COLO829 (cell line): ENCODE data around the gene MED13L.
"Not testable (repeated sequence)": the region's sequence is repeated elsewhere in the genome, so short reads cannot be mapped to it uniquely, and the experiment has no call there.

Source experiments
- DNase-seq: peaks from one replicate; pipeline ENCODE4 v3.0.0; 2012; ENCODE audit warnings: low spot score

MED13L gene

GRCh38 chr12:116246490-116247179 is 30.9 kb downstream of the MED13L start:
- no peak for DNase-seq

DNA sequence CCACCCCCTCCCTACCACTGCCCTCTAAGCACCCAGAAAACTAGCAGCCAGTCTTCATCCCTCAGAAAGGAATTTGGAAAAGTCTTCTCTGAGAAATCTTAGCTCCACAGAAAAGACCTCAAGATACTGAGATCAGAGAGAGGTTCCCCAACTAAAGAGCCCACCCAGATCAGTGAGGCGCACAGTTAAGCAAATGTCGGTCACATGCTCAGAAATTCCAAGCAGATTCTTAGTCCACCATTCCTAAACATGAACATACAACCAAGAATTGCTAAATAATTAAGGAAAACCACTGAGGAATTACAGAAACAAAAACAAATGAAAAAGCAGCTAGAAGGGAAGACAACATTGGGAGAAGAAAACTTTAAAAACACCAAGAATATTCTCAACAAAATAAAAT is 32.3 kb downstream of the MED13L start:
- DNase-seq, result no peak

GRCh38 chr12:116244474-116245090 is 32.9 kb downstream of the MED13L start:
- no peak for DNase-seq

- DNase-seq, result no peak
Measured at GRCh38 chr12:116244001-116244400, 33.5 kb downstream of the MED13L start.

DNA sequence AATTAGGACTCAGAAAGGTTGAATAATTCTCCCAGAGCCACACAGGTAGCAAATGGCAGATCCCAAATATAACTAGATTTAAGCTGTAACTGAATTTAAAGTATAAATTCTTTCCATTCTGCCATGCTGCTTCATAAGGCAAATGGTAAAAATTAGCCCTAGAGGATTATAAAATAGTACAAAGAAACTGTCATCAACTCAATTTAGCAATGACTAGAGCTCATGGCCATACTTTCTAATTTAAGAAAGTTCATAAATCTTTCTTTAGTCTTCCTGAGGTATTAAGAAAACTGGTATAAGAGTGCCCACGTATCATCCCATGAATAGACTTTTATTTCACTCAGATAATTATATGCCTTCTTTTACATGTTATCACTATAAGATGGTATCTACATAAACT is 34.8 kb downstream of the MED13L start:
- DNase-seq, result no peak

GRCh38 chr12:116241157-116241759 is 36.2 kb downstream of the MED13L start:
- no peak for DNase-seq

DNA sequence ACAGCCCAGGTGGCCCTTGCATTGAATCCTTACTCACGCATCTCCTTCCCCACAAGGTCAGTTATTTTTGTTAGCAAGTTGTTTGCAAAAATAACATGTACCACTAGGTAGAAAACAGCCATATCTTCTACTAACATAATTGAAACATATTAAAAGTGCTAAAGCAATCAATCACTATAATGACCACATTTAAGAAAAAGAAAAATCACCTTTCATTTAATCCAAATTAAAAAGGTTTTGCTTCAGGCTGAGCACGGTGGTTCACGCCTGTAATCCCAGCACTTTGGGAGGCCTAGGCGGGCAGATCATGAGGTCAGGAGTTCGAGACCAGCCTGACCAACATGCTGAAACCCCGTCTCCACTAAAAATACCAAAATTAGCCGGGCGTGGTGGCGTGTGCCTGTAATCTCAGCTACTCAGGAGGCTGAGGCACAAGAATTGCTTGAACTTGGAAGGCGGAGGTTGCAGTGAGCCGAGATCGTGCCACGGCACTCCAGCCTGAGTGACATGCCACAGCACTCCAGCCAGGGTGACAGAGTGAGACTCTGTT is 38.8 kb downstream of the MED13L start:
- DNase-seq, result not testable (repeated sequence)

DNA sequence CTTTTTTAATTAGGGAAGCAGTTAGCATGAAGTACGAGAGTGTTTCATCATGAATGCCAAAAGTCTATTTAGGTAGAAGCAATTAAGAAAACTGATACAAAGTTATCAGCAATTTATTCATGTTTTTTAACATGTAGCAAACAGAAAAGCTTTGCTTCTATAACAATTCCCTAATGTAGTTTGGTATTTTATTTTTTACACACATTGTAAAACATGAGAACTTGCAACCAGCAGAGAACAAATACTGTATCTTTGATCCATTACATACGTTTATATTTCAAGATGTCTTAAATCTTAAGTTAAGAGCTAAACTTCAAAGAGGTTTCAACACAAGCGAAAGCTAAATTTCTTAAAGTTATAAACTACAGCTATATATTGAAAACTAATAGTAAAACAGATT is 39.3 kb downstream of the MED13L start:
- no peak for DNase-seq

GRCh38 chr12:116236976-116237375 is 40.5 kb downstream of the MED13L start:
- DNase-seq, result peak; percentile 42

- peak; percentile 39 for DNase-seq
Measured at GRCh38 chr12:116236148-116236731, 41.3 kb downstream of the MED13L start.

DNA sequence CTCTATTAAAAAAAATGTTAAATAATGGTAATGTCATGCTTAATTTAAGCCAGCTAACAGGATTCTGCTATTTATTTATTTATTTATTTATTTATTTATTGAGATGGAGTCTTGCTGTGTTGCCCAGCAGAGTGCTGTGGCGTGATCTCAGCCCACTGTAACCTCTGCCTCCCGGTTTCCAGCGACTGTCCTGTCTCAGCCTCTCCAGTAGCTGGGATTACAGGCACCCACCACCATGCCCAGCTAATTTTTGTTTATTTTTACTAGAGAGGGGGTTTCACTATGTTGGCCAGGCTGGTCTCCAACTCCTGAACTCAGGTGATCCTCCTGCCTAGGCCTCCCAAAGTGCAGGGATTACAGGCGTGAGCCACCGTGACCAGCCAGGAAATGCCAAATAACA is 43.3 kb downstream of the MED13L start:
- DNase-seq, result not testable (repeated sequence)

- no peak for DNase-seq
Measured at GRCh38 chr12:116233669-116234068, 43.8 kb downstream of the MED13L start.

- no peak for DNase-seq
Measured at GRCh38 chr12:116227811-116228210, 49.7 kb downstream of the MED13L start.

GRCh38 chr12:116226026-116226425 is 51.5 kb downstream of the MED13L start:
- DNase-seq, result no peak

DNA sequence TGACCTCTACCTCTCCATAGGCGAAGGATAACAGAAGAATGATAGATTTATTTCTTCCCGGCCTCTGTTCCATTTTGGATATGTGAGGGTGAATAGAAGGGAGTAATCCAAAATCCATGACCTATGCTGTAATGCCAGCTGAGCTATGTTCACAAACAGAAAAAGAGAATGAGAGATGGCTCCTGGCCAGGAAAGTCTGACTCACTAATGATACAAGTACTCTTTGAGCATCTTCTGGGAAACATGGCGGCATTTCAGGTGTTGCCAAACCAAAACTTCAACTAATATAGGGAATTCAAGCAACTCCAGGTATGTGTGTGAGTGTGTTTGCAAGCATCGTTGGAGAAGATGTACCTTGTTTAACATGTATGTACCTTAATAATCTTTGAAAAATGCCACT is 55.1 kb downstream of the MED13L start:
- DNase-seq, result peak; percentile 70

- DNase-seq, result no peak
Measured at GRCh38 chr12:116220756-116221155, 56.7 kb downstream of the MED13L start.

DNA sequence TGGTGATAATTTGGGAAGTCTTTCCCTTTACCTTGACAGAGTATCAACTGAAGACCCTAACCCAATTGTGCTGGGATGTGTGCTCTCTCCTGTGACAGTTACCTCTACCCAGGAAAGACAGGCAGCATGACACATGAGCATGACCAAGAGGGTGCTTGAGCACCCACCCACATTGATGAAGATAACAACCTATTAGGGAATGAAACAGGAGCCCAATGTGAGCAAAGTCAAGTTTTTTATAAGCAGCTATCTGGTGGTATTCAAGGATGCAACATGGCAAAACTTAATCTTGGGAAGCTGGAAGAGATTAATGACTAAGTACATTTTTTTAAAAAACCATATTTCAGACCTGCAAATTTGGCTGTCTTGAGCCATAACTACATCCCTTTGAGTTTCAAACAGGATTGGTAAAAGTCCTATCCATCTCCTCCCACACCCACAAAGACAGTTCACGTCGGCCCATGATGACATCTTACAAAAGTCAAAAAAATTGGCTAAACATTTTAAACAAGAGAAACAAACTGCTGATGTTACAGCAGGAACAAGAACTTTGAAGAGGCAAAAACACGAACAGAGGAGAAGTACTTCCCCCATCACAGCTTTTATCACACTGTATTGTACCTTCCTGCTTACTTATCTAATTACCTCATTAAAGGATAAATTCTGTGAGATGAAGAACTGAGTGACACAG is 60.3 kb downstream of the MED13L start:
- DNase-seq, result no peak

DNA sequence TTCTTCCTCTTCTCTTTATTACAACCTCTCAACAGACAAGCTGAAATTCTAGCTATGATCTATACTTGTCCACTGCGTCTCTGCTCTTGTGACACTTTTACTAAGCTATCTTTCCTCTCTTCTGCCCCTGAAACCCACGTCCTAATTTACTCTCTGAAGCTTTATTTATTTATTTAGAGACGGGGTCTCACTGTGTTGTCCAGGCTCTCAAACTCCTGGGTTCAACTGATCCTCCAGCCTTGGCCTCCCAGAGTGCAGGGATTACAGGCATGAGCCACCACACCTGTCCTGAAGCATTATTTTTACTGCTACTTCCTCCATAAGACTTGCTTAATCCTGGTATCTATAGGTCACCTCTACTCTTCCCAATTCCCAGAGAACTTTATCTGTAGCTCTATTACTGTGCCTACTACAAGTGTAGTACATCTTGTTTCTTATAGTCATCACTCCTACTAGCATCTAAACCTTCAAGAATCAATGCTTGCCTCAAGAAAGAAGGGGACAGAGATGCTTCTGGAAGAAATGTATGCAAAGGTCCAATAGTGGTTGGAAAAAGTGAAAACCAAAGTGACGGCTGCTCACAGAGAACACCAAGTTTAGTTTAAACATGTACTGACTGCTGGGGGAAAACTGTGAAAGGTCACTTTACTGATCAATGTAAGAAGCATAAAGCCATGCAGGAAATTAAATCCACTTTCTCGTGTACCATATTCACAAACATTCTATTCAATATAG is 61.3 kb downstream of the MED13L start:
- no peak for DNase-seq

DNA sequence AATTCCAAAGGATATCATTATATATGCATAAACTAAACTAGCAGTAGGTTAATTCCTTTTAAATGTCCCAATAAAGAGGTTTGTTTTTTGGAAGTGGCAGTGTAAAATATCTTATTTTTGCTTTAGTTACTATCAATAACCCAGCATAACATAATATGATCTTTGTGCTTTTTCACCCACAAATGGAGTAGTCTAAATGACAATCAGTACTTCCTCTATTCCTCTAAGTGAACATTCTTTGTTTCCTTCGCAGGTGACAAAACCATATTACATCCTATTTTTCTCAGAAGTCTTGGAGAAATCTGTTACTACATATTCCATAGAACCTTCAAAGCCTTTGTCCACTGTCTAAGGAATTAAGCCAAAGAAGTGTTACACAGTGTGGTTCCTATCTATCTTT is 62.5 kb downstream of the MED13L start:
- no peak for DNase-seq

GRCh38 chr12:116213885-116214527 is 63.5 kb downstream of the MED13L start:
- DNase-seq, result no peak

- DNase-seq, result no peak
Measured at GRCh38 chr12:116213014-116213413, 64.5 kb downstream of the MED13L start.
